HepG2 (cell line): ENCODE results near the gene KIN. TPM values are rescaled to one million over a fixed set of nuclear protein-coding genes. Genes with fewer than 3 reads are reported as not detected.

Experiments
- ATF1 ChIP-seq: IDR thresholded peaks from 2 replicates; pipeline ENCODE4 v1.6.1; 2016; ENCODE audit warnings: mild to moderate bottlenecking, control low read depth
- BCL6 ChIP-seq: IDR thresholded peaks from 2 replicates; pipeline ENCODE4 v1.6.1; 2016; ENCODE audit warnings: missing genetic modification reagents, missing compliant biosample characterization
- CEBPB ChIP-seq: IDR thresholded peaks from 2 replicates; pipeline ENCODE4 v1.6.1; 2011; ENCODE audit warnings: low read depth, low read length, improper control_type of control experiment, borderline replicate concordance
- CERS6 ChIP-seq: sonication (generic); formaldehyde crosslinking; IDR thresholded peaks from 2 replicates; pipeline ENCODE4 v1.5.0; 2020; ENCODE audit warnings: missing genetic modification reagents
- ELF1 ChIP-seq: sonication (generic); formaldehyde crosslinking; IDR thresholded peaks from 2 replicates; pipeline ENCODE4 v1.4.0; 2020; ENCODE audit warnings: missing genetic modification reagents
- HOXA3 ChIP-seq: sonication (generic); formaldehyde crosslinking; IDR thresholded peaks from 2 replicates; pipeline ENCODE4 v1.5.0; 2020; ENCODE audit warnings: missing genetic modification reagents
- KDM3A ChIP-seq: IDR thresholded peaks from 2 replicates; pipeline ENCODE4 v1.6.1; 2018; ENCODE audit warnings: low read depth, missing compliant biosample characterization
- MEF2D ChIP-seq: sonication (generic); formaldehyde crosslinking; IDR thresholded peaks from 2 replicates; pipeline ENCODE4 v1.5.1; 2020; ENCODE audit warnings: mild to moderate bottlenecking, missing genetic modification reagents
- NR2F1 ChIP-seq, 2 experiments: fragments of 450-650 bp in 1 of 2; formaldehyde crosslinking in 1 of 2; IDR thresholded peaks; 2 replicates each; pipeline versions ENCODE4 v1.5.0 to v1.6.1; 2016 to 2020; ENCODE audit warnings: mild to moderate bottlenecking in 1 of 2, missing compliant biosample characterization in 1 of 2, missing genetic modification reagents in 1 of 2, moderate library complexity in 1 of 2
- PATZ1 ChIP-seq: sonication (generic); formaldehyde crosslinking; IDR thresholded peaks from 2 replicates; pipeline ENCODE4 v1.4.0; 2020; ENCODE audit warnings: missing genetic modification reagents
- POGZ ChIP-seq: sonication (generic); formaldehyde crosslinking; IDR thresholded peaks from 2 replicates; pipeline ENCODE4 v1.4.0; 2020; ENCODE audit warnings: mild to moderate bottlenecking, missing genetic modification reagents
- SIX4 ChIP-seq: sonication (generic); formaldehyde crosslinking; IDR thresholded peaks from 2 replicates; pipeline ENCODE4 v1.4.0; 2020; ENCODE audit warnings: missing genetic modification reagents
- SKI ChIP-seq: fragments of 450-650 bp; IDR thresholded peaks from one replicate; pipeline ENCODE4 v1.6.1; 2018; ENCODE audit warnings: mild to moderate bottlenecking; ENCODE audit not compliant: partially characterized antibody
- SOX13 ChIP-seq, 3 experiments: fragments of 450-650 bp in 1 of 3; sonication (generic) in 1 of 3; formaldehyde crosslinking in 1 of 3; IDR thresholded peaks in 2 of 3; conservative IDR thresholded peaks in 1 of 3; 2 replicates each; pipeline versions ENCODE4 v1.5.0 to v1.6.1; 2016 to 2020; ENCODE audit warnings: antibody characterized with exemption in 1 of 3, mild to moderate bottlenecking in 1 of 3, missing compliant biosample characterization in 1 of 3, missing genetic modification reagents in 1 of 3, moderate library complexity in 1 of 3
- TERF1 ChIP-seq: sonication (generic); formaldehyde crosslinking; IDR thresholded peaks from 2 replicates; pipeline ENCODE4 v1.8.0; 2022; ENCODE audit warnings: mild to moderate bottlenecking, missing genetic modification reagents, moderate library complexity
- ZBTB42 ChIP-seq: sonication (generic); formaldehyde crosslinking; IDR thresholded peaks from 2 replicates; pipeline ENCODE4 v1.5.0; 2020; ENCODE audit warnings: mild to moderate bottlenecking, missing genetic modification reagents
- ZFP1 ChIP-seq: IDR thresholded peaks from 2 replicates; pipeline ENCODE4 v1.6.1; 2016
- ZNF280B ChIP-seq: sonication (generic); formaldehyde crosslinking; IDR thresholded peaks from 2 replicates; pipeline ENCODE4 v1.5.0; 2020; ENCODE audit warnings: missing genetic modification reagents, mild to moderate bottlenecking, borderline replicate concordance
- ZNF512B ChIP-seq: sonication (generic); formaldehyde crosslinking; IDR thresholded peaks from 2 replicates; pipeline ENCODE4 v1.5.1; 2020; ENCODE audit warnings: missing genetic modification reagents, mild to moderate bottlenecking, borderline replicate concordance
- ZNF558 ChIP-seq: sonication (generic); formaldehyde crosslinking; IDR thresholded peaks from 2 replicates; pipeline ENCODE4 v1.9.0; 2022; ENCODE audit warnings: mild to moderate bottlenecking, missing genetic modification reagents, borderline replicate concordance
- ZNF878 ChIP-seq: sonication (generic); formaldehyde crosslinking; IDR thresholded peaks from 2 replicates; pipeline ENCODE4 v1.8.1; 2023; ENCODE audit warnings: mild to moderate bottlenecking, missing genetic modification reagents, moderate library complexity
- ZSCAN12 ChIP-seq: sonication (generic); formaldehyde crosslinking; IDR thresholded peaks from 2 replicates; pipeline ENCODE4 v1.9.0; 2021; ENCODE audit warnings: mild to moderate bottlenecking, missing genetic modification reagents
- polyA plus RNA-seq, 8 experiments: library from polyadenylated mRNA; depleted of rRNA in 3 of 8; stranded (reverse) in 7 of 8; unstranded in 1 of 8; fragments of >200 nt; fragmentation: Illumina TruSeq in 4 of 8; extraction: Trizol in 4 of 8; gene quantifications; 2 replicates each; pipeline versions ENCODE4 v1.2.1 to v1.2.3, GENCODE V29; 2011 to 2016; ENCODE audit warnings: low read depth in 4 of 8, missing spikeins in 1 of 8, mixed read lengths in 1 of 8; ENCODE audit not compliant: insufficient read depth in 1 of 8
- total RNA-seq, 5 experiments: library from RNA; depleted of rRNA; stranded (reverse); fragments of >200 nt; fragmentation: Illumina TruSeq; extraction: Trizol; gene quantifications; 2 replicates each; pipeline ENCODE4 v1.2.3, GENCODE V29; 2016; ENCODE audit warnings: low read depth in 1 of 5

Gene KIN
- total and polyA plus RNA-seq, 2 of the 13 experiments (the other 11 are each of a cell fraction or from before 2014, with no cell fraction given): 4.9 to 23.2 TPM

- TF ChIP-seq ZNF512B (CRISPR knock-in tag) (no peak), SIX4 (CRISPR knock-in tag) (peak; percentile 87), KDM3A (CRISPR knock-in tag) (peak; percentile 77; the same call in 1 of the 2 replicates), BCL6 (peak; percentile 98), ZNF878 (peak; percentile 57; the same call in 1 of the 2 replicates), PATZ1 (CRISPR knock-in tag) (peak; percentile 69; the same call in 1 of the 2 replicates), ZNF558 (CRISPR knock-in tag) (0 out of 2 replicates have a peak, but pooled peaks have one; percentile 19), MEF2D (CRISPR knock-in tag) (peak; percentile 67), ATF1 (CRISPR knock-in tag) (peak; percentile 75), POGZ (peak; percentile 59; the same call in 1 of the 2 replicates), CERS6 (CRISPR knock-in tag) (no peak), ZBTB42 (no peak), ZSCAN12 (CRISPR knock-in tag) (0 out of 2 replicates have a peak, but pooled peaks have one; percentile 52), NR2F1 (CRISPR knock-in tag; IDR thresholded peaks at IDR 0.05) (peak; percentile 57; a peak in 2 of 4 replicates), SKI (peak; percentile 85), CEBPB (peak; percentile 98), HOXA3 (CRISPR knock-in tag) (peak; percentile 23; the same call in 1 of the 2 replicates), ELF1 (CRISPR knock-in tag) (0 out of 2 replicates have a peak, but pooled peaks have one; percentile 44), SOX13 (IDR thresholded peaks at IDR 0.05) (peak; percentile 88), SOX13 (CRISPR knock-in tag; conservative IDR thresholded peaks at IDR 0.05 in 1 of 2, IDR thresholded peaks at IDR 0.05 in 1 of 2) (peak in 1 of 2 experiments; percentile 97; a peak in 2 of 4 replicates), ZNF280B (CRISPR knock-in tag) (no peak), TERF1 (no peak), ZFP1 (CRISPR knock-in tag) (peak; percentile 73)
Measured at GRCh38 chr10:7707102-7707501, 80.7 kb downstream of the KIN start (continued).
